ENCODE results near the gene FGF21. TPM values are rescaled to one million over a fixed set of nuclear protein-coding genes. Genes with fewer than 3 reads are reported as not detected.

Gene FGF21
- total RNA-seq, 2 donors from 2014 or later = not detected

GRCh38 chr19:48751845-48752495 is 3.4 kb upstream of the FGF21 start:
- TF ChIP-seq POLR2A (IDR thresholded peaks at IDR 0.05) (no peak), POLR2AphosphoS5 (IDR thresholded peaks at IDR 0.05) (no peak)
- intact Hi-C loops (cut with DNase I) = no loop called here

DNA sequence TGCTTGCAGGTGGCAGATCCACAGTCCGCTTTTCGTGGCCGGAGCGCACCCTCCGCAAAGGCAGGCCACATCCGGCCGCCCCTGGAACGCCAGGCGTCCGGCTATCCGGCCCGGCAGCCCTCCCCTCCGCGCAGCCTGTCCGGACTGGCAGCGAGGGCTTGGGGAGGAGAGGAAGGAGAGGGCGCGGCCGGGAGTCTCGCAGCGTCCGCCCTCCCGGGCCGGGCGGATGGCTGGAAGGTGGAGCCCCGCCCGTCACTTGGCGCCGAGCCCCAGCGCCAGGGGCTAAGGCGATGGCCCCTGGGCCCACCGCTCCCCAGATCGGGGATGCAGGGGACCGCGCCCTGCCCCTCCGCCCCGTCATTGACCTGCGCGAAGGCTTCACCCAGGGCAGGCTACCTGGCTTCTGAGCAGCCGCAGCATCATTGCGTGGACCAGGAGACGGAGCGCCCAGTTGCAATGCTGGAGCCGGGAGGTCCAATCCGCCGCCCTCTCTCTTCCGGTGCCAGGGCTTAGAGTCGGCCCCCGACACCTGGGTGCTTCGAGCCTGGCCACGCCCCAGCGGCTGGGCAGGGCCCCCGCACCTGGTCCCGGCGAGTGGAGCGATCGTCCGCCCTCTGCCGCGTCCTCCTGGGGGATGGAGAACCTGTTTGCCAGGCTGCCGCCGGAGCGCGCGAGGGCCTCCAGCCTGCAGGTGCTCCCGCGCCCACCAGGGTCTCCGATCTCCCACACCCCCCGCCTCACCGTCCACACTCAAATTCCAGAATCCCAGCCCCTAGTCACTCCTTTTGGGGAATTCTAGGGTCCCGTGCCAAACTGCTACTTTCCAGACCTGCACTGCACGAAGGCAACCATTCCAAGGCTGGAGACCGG is 2.6 kb upstream of the FGF21 start, which contains the start of gene FUT1:
TSS of gene FUT1 (minus strand) at position 146 of the 870 bp plus-strand sequence. CDS start 1,360 bp downstream, outside the sequence.
- intact Hi-C loops (cut with DNase I) = no loop called here
- Histone ChIP-seq H3K36me3 (no peaks in the 10 kb centered on the region), H3K4me1 (replicated peaks) (no peaks in the 10 kb centered on the region), H3K27me3 (replicated peaks; ENCODE audit: insufficient read depth) (no peaks in the 10 kb centered on the region), H3K4me3 (peak within 1 kb of the TSS; percentile 33 to 48), H3K9me3 (no peaks in the 10 kb centered on the region), H3K27ac (peak within 1 kb of the TSS; percentile 66 to 79)
- WGBS = 3% methylated on average over 62 of the region's 73 CpGs
- DNase-seq (ENCODE audit: low spot score) = peak; percentile 89
- TF ChIP-seq POLR2AphosphoS5 (IDR thresholded peaks at IDR 0.05) = peak; percentile 81
- peak; percentile 59 for TF ChIP-seq POLR2A (IDR thresholded peaks at IDR 0.05)
- TF ChIP-seq, protein P1, sequence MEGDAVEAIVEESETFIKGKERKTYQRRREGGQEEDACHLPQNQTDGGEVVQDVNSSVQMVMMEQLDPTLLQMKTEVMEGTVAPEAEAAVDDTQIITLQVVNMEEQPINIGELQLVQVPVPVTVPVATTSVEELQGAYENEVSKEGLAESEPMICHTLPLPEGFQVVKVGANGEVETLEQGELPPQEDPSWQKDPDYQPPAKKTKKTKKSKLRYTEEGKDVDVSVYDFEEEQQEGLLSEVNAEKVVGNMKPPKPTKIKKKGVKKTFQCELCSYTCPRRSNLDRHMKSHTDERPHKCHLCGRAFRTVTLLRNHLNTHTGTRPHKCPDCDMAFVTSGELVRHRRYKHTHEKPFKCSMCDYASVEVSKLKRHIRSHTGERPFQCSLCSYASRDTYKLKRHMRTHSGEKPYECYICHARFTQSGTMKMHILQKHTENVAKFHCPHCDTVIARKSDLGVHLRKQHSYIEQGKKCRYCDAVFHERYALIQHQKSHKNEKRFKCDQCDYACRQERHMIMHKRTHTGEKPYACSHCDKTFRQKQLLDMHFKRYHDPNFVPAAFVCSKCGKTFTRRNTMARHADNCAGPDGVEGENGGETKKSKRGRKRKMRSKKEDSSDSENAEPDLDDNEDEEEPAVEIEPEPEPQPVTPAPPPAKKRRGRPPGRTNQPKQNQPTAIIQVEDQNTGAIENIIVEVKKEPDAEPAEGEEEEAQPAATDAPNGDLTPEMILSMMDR (IDR thresholded peaks at IDR 0.05) = peak in 2 of 4 experiments; percentile 39 to 40

More at GRCh38 chr19:48751845-48752495, 3.4 kb upstream of the FGF21 start:
- Histone ChIP-seq H3K36me3 (no peaks in the 10 kb centered on the region), H3K4me3 (peak overlapping the region; percentile 33 to 48), H3K27me3 (replicated peaks; ENCODE audit: insufficient read depth) (no peaks in the 10 kb centered on the region), H3K4me1 (replicated peaks) (no peaks in the 10 kb centered on the region), H3K27ac (peak overlapping the region; percentile 66 to 79), H3K9me3 (no peaks in the 10 kb centered on the region)
- 13% methylated on average over 20 of the region's 20 CpGs for WGBS
- no peak for DNase-seq (ENCODE audit: low spot score)

GRCh38 chr19:48755787-48756186 is 463 bp downstream of the FGF21 start:
- Histone ChIP-seq H3K27ac (no peak overlapping the region), H3K4me3 (no peak overlapping the region), H3K9me3 (no peaks in the 10 kb centered on the region), H3K36me3 (no peaks in the 10 kb centered on the region), H3K4me1 (replicated peaks) (no peaks in the 10 kb centered on the region), H3K27me3 (replicated peaks; ENCODE audit: insufficient read depth) (no peaks in the 10 kb centered on the region)
- no peak for TF ChIP-seq POLR2AphosphoS5 (IDR thresholded peaks at IDR 0.05)
- TF ChIP-seq, protein P1 (IDR thresholded peaks at IDR 0.05) = no peak
- TF ChIP-seq POLR2A (IDR thresholded peaks at IDR 0.05) = no peak
- intact Hi-C loops (cut with DNase I) = no loop called here
- 74% methylated on average over 5 of the region's 5 CpGs for WGBS
- DNase-seq (ENCODE audit: low spot score) = no peak

- no peaks in the 10 kb centered on the region for H3K9me3 ChIP-seq
- intact Hi-C loops (cut with DNase I) = no loop called here
These were observed 888 bp downstream of the FGF21 start for GRCh38 chr19:48756212-48756611.

DNA sequence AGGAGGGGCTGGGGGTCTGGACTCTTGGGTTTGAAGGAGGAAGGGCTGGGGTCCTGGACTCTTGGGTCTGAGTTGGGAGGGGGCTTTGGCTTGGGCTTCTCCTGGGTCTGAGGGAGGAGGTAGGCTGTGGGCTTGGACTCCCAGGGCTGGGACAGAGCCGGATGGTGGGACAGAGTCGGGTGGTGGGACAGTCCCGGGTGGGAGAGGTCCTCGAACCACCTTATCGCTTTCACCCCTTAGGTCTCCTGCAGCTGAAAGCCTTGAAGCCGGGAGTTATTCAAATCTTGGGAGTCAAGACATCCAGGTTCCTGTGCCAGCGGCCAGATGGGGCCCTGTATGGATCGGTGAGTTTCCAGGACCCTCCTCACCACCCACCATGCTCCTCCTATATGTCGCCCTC is 1.4 kb downstream of the FGF21 start:
- no peaks in the 10 kb centered on the region for H3K9me3 ChIP-seq
- 78% methylated on average over 9 of the region's 9 CpGs for WGBS
- intact Hi-C loops (cut with DNase I) = no loop called here
- H3K4me1 ChIP-seq (replicated peaks) = no peaks in the 10 kb centered on the region
- H3K4me3 ChIP-seq = no peak overlapping the region
- TF ChIP-seq POLR2A (IDR thresholded peaks at IDR 0.05) = no peak
- no peak for TF ChIP-seq POLR2AphosphoS5 (IDR thresholded peaks at IDR 0.05)
- TF ChIP-seq, protein P1 (IDR thresholded peaks at IDR 0.05) = no peak
- H3K27me3 ChIP-seq (replicated peaks; ENCODE audit: insufficient read depth) = no peaks in the 10 kb centered on the region
- DNase-seq (ENCODE audit: low spot score) = no peak
- H3K27ac ChIP-seq = no peak overlapping the region
- no peaks in the 10 kb centered on the region for H3K36me3 ChIP-seq

More at GRCh38 chr19:48756212-48756611, 888 bp downstream of the FGF21 start:
- no peaks in the 10 kb centered on the region for H3K36me3 ChIP-seq
- TF ChIP-seq, protein P1 (IDR thresholded peaks at IDR 0.05) = no peak
- no peak for TF ChIP-seq POLR2A (IDR thresholded peaks at IDR 0.05)
- no peak for TF ChIP-seq POLR2AphosphoS5 (IDR thresholded peaks at IDR 0.05)
- no peak overlapping the region for H3K4me3 ChIP-seq
- WGBS = 93% methylated on average over 9 of the region's 11 CpGs
- no peaks in the 10 kb centered on the region for H3K27me3 ChIP-seq (replicated peaks; ENCODE audit: insufficient read depth)
- H3K4me1 ChIP-seq (replicated peaks) = no peaks in the 10 kb centered on the region
- no peak for DNase-seq (ENCODE audit: low spot score)
- H3K27ac ChIP-seq = no peak overlapping the region
